ENCODE data around the gene PALLD.

The PALLD gene

GRCh38 chr4:168740691-168741090 lies 243.8 kb downstream of the PALLD start:
- no peak for DNase-seq

DNA sequence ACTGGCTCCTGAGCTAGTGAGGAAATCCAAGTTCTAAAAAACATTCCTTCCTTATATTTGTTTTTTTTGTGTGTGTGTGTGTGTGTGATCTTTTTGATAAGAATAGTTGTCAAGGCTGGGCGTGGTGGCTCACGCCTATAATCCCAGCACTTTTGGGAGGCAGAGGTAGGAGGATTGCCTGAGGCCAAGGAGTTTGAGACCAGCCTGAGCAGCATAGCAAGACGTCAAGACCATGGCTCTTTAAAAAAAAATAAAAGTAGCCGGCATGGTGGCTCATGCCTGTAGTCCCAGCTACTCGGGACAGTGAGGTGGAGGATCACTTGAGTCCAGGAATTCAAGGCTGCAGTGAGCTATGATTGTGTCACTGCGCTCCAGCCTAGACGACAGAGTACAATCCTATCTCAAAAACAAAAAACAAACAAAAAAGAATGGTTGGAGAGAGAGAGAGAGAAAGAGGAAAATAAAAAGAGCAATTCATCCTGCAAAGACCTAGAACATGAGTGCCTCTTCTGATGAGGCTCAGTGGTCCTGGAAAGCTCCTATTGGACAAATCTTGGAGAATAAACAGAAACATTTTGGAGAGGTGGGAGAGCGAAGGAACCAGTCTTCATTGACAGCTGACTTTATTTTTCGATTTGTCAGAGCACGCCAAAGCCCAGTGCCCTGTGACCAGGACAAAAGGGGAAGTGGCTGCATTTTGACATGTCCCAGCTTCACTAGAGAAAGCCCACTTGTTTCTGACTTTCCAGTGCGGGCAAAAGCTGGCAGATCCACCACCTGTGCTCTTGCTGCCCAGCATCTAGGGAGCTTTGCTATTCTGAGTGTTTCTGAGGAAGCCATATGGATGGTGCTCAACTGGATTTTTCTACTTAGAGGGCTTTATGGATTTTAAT lies 244.7 kb downstream of the PALLD start:
- DNase-seq: no peak

DNA sequence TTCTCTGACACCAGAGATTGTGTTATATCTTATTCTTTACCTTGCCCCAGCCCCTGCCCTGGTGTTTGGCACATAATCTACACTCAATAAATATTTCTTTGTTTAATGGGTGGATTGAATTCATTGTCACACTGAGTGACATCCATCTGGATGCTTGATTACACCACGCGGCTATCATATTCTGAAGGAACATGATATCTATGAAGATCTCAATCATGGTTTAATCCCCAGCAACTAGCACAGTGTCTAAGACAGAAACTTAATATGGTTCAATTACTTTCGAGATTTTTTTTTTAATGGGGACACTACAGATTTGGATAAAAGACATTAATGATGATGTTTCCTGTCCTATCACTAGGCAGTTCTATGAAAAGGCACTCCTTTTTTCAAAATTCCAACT lies 246.3 kb downstream of the PALLD start:
- DNase-seq: no peak

GRCh38 chr4:168743601-168744000 lies 246.7 kb downstream of the PALLD start:
- no peak for DNase-seq

- no peak for DNase-seq
Observed at GRCh38 chr4:168744021-168744420, 247.2 kb downstream of the PALLD start.

GRCh38 chr4:168748807-168749206 lies 252.0 kb downstream of the PALLD start:
- no peak for DNase-seq

- no peak for DNase-seq
Observed at GRCh38 chr4:168751263-168752225, 254.7 kb downstream of the PALLD start.

DNA sequence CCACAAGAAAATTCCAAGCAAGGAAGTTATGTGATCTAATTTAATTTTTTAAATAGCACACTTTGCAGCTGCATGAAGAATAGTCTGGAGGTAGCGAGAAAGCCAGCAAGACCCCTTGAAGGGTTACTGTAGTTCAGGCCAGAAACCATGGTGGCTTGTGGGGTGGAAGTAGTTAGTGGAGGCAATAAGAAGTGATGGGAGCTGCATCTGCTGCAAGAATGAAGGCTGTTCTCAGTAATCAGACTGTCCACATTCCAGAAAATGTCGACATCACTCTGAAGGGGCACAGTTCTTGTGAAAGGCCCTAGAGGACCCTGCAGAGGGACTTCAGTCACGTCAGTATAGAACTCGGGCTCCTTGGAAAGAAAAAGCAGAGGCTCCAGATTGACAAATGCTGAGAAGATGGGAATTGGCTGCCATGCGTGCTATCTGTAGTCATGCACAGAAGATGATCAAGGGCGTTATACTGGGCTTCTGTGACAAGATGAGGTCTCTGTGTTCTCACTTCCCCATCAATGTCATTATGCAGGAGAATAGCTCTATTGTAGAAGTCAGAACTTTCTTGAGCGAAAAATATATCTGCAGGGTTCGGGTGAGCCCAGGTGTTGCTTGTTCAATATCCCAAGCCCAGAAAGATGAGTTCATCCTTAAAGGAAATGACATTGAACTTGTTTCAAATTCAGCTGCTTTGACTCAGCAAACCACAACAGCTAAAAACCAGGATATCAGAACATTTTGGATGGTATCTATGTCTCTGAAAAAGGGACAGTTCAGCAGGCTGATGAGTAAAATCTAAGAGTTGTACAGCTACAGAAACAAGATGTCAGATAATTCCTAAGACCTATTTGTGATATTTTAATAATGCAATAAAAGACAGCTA lies 259.0 kb downstream of the PALLD start:
- DNase-seq: no peak

DNA sequence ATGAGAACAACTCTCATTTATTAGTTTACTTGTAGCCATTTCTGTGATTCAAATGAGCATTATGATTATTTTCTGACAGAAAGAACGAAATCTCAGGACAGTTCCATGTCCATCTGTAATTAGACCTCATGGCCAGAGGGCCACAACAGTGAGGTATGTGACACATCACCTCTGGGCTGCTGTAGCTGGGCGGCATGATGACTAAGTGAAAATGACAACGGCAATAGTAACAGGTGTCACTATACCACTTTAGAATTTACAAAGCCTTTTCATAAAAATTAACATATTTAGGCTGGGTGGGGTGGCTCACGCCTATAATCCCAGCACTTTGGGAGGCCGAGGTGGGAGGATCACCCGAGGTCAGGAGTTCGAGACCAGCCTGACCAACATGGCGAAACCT lies 260.6 kb downstream of the PALLD start:
- DNase-seq: no peak

DNA sequence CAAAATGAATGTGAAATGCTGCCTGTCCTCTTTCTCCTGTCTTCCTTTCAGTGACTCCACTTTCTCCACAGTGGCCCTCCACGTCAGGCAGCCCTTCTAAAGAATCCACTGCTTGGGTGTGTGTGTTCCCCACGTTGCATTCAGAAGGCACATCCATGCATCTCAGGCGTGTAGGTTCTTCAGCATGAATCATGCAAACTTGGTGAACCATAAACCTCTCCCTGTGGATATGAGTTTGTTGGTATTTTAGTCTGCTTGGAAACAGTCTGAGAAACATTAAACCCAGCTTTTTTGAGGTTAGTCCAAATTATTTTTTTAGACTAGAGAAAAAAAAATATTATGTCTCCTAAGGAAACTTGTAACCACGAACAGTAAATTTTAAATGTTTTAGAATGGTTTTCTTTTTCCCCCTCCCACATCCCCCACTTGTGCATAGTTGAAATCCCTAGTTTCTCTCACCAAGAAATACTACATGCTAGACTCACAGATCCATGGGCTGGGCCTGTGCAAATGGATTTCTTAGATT lies 261.6 kb downstream of the PALLD start:
- DNase-seq: no peak

- no peak for DNase-seq
Observed at GRCh38 chr4:168759321-168759720, 262.5 kb downstream of the PALLD start.

GRCh38 chr4:168759959-168760527 lies 263.2 kb downstream of the PALLD start:
- no peak for DNase-seq

DNA sequence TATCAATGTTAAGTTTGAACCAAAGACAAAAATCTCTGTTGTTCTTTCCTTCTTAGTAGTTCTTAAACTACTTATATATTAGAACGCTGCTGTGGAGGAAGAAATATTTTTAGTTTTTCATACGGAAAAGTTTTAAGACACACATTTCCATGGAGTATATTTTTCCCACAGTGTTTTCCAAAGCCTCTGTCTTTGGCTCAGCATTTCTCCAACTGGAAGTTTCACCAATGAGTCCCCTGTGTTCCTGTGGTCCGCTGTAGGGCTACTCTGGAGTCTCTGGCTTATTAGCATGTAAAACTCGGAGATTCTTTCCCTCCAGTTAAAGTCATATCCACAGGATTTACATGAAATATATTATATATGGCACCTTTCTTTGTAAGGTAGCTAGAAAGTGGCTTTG lies 264.2 kb downstream of the PALLD start:
- no peak for DNase-seq

DNA sequence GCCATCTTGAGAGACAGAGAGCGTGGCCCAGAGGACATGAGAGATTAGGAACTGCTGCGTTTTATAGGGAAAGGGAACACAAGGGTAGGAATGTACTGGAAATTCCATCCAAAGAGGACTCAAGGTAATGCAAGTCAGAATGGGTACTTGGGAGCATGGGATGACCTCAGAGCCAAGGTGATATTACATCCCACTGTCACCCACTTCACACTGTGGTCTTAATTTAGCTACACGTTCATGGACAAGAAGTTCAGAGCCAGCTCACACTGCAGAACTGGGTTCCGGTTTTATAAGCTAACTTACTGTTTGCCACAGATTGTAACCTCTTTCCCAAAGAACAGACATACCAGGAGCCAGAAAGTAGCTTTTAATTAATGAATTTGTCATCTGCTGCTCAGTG lies 268.5 kb downstream of the PALLD start:
- no peak for DNase-seq

- DNase-seq: no peak
Observed at GRCh38 chr4:168765726-168766125, 268.9 kb downstream of the PALLD start.

- DNase-seq: no peak
Observed at GRCh38 chr4:168766604-168767316, 269.9 kb downstream of the PALLD start.

- no peak for DNase-seq
Observed at GRCh38 chr4:168769416-168769815, 272.6 kb downstream of the PALLD start.

DNA sequence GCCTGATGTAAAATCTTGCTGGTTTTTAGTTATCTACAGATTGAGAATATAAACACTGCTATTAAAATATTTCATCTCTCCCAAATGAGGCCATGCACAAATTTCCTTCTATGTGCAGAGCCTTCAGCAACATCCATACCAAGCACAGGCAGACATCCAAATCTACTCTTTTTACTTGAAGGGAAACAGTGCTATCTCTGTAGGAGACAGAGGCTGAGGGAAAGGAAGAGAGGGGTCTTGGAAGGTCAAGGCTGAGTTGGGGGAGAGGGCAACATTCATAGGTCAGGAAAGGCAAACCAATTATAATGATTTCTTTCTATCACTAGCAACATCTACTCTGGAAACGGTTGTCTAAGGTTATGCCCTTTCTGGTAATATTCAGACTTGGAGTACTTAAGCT lies 273.0 kb downstream of the PALLD start:
- no peak for DNase-seq

GRCh38 chr4:168771251-168771650 lies 274.4 kb downstream of the PALLD start:
- DNase-seq: no peak

GRCh38 chr4:168773388-168774195 lies 276.7 kb downstream of the PALLD start:
- DNase-seq: no peak

DNA sequence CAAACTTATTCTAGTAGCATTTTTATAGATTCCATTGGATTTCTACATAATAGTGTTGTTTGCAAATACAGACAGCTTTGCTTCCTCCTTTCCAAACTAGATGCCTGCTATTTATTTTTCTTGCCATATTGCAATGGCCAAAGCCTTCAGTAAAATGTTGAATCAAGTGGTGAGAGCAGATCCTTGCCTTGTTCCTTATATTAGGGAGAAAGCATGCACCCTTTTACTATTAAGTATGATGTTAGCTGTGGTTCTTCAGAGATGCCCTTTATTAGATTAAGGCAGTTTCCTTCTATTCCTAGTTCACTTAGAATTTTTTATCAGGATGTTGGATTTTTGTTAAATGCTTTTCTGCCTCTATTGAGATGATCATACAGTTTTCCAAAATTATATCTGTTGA lies 279.5 kb downstream of the PALLD start:
- DNase-seq: no peak

All from DMS 273 treated with DMSO at 0.1 percent for 48 hours (cell line).